ENCODE results near the gene MYO15A.

Gene MYO15A

DNA sequence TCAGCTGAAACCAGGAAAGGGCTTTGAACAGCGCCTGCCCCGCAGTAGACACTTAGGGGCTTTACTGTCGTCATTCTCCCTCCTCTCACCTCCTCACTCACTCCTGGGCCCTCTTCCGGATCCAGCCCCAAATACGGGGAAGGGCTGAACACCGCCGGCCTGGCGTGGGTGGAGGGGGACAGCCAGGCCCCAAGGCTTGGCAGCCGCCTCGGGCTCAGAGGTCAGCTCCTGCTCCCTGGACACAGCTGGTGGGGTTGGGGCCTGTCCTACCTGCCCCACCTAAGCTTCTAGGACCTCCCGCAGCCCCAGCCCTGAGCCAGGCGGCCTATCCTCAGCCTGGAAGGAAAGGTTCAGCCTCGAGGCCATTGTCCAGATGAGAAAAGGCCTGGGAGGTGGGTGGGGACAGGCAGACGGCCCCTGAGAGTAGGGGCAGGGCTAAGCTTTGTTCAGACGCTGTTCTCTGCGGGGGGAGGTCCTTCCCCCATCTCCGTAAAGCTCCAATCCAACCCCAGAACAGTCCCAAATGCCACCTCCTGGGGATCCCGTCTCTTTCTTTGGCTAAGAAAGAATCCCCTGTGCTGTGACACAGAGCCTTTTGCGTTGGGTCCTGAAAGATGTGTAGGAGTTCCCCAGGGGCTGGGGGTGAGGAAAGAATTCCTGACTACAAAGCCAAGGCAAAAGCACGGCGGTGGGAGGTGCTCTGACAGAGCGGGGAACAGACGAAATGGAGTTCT is 116.0 kb downstream of the MYO15A start:
- no peak for DNase-seq

DNA sequence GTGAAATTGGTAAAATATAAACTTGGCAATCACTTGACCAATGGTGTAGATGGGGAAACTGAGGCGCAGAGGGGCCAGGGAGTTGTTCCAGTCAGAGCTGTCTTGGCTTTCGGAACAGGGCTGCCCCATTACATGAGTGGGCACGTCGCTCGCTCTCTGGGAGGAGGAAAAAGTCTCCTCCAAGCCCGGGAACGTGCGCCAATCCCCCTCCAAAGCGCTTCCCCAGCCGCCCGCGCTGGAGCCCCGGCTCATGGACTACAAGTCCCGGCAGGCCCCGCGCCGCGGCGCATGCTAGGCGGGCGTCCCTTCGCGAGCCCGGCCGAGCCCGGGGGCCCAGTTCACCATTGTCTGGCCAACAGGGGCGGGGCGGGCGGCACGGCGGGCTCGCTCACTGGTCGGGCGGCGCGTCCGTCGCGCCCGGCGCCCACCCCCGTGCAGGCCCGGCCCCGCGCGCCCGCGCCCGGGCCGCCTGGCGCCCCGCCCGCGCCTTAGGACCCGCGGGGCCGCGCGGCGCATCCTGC is 116.6 kb downstream of the MYO15A start, which contains the start of gene LLGL1:
Gene LLGL1 (plus strand): TSS at position 515 of the 521 bp plus-strand sequence. CDS start 48 bp downstream, outside the sequence.
- peak; percentile 88 for DNase-seq

DNA sequence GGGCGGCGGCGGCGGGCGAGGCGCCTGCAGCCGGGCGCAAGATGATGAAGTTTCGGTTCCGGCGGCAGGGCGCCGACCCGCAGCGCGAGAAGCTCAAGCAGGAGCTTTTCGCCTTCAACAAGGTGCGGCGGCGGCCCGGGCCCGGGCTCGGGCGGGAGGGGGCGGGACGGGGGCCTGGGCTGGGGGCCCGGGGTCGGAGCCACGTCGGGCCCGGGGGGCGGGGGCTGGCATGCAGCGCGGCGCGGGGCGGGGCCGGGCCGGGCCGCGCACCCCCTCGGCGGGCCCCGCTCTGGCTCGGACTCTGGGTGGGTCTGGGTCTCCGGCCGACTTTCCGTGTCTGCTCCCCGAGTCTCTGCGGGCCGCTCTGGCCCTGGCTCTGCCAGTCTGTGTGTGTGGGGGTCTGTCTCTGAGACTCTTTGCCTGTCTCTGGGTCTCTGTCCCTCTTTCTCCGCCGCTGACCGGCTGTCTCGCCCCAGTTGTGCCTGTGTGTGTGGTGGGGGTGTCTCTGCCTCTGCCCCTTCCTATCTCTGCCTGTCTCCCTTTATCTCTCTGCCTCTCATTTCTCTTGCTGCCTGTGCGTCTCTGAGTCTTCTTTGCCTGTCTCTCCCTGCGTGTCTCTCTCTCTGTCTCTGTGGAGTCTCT is 117.2 kb downstream of the MYO15A start:
- peak; percentile 5 for DNase-seq

DNA sequence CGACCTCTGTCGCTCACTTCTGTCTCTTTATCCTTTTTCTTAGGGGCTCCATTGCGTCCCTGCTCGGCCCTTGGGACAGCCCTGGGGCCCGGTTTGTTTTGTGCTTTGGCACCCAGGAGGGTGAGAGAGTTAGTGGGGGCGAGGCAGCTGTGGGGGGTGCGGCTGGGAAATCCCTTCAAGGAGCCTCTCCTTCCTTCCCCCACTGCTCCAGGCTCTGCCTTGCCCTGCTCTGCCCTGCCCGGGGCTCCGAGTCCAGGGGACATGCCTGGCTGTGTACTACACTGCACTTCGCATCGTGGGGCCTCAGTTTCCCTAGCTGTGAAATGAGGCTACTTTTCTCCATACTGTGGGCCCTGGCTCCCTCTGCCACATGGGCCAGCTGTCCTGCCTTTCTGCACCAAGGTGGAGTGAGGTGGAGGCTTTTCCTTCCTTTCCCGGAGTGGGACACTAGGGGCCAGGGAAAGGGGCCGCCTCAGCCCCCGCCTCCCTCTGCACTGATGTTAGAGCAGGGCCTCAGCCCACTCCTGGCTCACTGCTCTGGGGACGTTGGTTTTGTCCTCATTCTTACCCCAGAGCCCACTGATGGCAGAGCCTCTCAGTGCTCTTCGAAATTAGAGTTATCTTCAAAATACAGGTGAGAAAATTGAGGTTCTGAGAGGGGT is 117.9 kb downstream of the MYO15A start:
- DNase-seq, result no peak

DNA sequence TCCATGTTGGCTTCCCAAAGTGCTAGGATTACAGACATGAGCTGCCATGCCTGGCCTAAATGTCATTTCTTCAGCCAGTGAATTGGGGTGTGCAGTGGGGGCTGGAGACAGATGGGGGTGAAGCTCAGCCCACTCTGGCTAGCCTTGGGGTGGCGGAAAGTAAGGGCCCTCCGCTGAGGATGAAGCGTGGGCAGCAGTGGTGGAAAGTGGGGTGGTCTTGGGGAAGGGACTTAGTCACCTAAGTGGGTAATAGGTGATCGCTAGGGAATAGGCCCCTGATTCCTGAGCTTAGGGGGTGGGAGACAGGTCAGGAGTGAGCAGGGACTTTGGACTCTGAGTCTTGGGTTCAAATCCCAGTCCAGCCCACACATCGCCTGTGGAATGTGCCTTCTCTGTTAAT is 119.1 kb downstream of the MYO15A start:
- no peak for DNase-seq

DNA sequence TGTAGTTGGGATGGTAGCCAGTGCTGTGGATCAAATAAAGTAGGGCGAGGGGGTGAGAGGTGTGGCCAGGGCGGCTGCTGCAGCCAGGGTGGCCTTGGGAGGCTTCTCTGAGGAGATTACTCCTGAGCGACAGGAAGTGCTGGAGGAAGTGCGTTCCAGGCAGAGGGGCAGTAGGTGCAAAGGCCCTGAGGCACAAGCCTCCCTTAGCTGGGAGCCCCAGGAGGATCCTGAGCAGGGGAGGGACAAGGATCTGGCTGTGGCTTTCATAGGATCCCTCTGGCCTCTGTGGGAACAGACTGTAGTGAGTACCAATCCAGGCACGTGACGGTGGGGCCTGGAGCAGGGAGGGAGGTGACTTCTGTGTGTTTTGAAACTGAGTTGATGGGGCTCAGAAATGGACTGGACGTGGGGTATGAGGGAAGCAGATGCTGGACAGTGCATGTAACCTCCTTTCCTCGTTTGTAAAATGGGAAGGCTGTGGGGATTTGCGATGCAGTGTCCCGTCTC is 119.7 kb downstream of the MYO15A start:
- no peak for DNase-seq

DNA sequence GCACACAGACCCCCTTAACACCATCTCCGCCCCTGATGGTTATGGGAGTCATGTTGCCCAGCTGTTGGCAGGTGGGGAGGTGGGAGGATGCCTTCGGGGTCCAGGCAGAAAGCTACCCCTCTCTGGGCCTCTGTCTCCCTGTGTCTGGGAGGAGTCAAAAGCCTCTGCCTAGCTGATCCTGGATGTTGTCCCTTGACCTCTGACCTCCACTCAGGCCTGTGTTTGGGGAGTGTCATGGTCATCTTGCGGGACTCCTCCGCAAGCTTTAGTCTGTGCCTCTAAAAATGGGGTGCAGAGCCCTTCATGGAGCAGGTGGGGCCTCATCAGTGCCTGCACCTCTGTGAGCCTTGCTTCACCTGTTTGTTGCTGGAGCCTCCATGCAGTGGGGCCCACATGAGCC is 120.7 kb downstream of the MYO15A start:
- DNase-seq, result no peak

All from NCI-H510A treated with DMSO at 0.1 percent for 48 hours (cell line).